ENCODE data around the gene DPCD.
A peak's percentile ranks its signal among the peaks of the same experiment; 100 is the strongest.

The DPCD gene

GRCh38 chr10:101563007-101563406, 25.1 kb upstream of the DPCD start:
- ATAC-seq (replicated peaks) (no peak), DNase-seq (no peak)
- H3K4me3 Mint-ChIP-seq = no peak overlapping the region
- peaks cover 15 to 17% of the 10 kb centered on the region in 2 donors for H3K4me1 Mint-ChIP-seq
- H3K9me3 Mint-ChIP-seq = no peaks in the 10 kb centered on the region
- H3K36me3 Mint-ChIP-seq = no peaks in the 10 kb centered on the region
- H3K27me3 Mint-ChIP-seq = peaks cover 40 to 63% of the 10 kb centered on the region in 2 donors
- H3K27ac Mint-ChIP-seq = no peak overlapping the region

GRCh38 chr10:101563497-101564040, 24.6 kb upstream of the DPCD start:
- H3K27me3 Mint-ChIP-seq = peaks cover 45 to 69% of the 10 kb centered on the region in 2 donors

GRCh38 chr10:101564490-101564991, 23.6 kb upstream of the DPCD start:
- H3K4me3 Mint-ChIP-seq = no peak overlapping the region
- DNase-seq = no peak
- no peak for ATAC-seq (replicated peaks)
- peaks cover 13 to 17% of the 10 kb centered on the region in 2 donors for H3K4me1 Mint-ChIP-seq
- no peak overlapping the region for H3K27ac Mint-ChIP-seq
- H3K27me3 Mint-ChIP-seq = peaks cover 55 to 78% of the 10 kb centered on the region in 2 donors
- no peaks in the 10 kb centered on the region for H3K36me3 Mint-ChIP-seq
- H3K9me3 Mint-ChIP-seq = no peaks in the 10 kb centered on the region

More at GRCh38 chr10:101563497-101564040, 24.6 kb upstream of the DPCD start:
- DNase-seq = no peak
- Mint-ChIP-seq H3K4me1 (peaks cover 15 to 17% of the 10 kb centered on the region in 2 donors), H3K9me3 (no peaks in the 10 kb centered on the region), H3K4me3 (no peak overlapping the region), H3K27ac (no peak overlapping the region), H3K36me3 (no peaks in the 10 kb centered on the region)
- no peak for ATAC-seq (replicated peaks)

- no peak overlapping the region for H3K4me3 Mint-ChIP-seq
- H3K36me3 Mint-ChIP-seq = no peaks in the 10 kb centered on the region
- peaks cover 18 to 26% of the 10 kb centered on the region in 2 donors for H3K4me1 Mint-ChIP-seq
- no peak for ATAC-seq (replicated peaks)
- no peaks in the 10 kb centered on the region for H3K9me3 Mint-ChIP-seq
- peaks cover 59 to 79% of the 10 kb centered on the region in 2 donors for H3K27me3 Mint-ChIP-seq
- no peak overlapping the region for H3K27ac Mint-ChIP-seq
- DNase-seq = no peak
Measured at GRCh38 chr10:101565370-101565900, 22.7 kb upstream of the DPCD start.

- Mint-ChIP-seq H3K4me1 (peaks cover 21 to 31% of the 10 kb centered on the region in 2 donors), H3K27me3 (peaks cover 64 to 84% of the 10 kb centered on the region in 2 donors), H3K9me3 (no peaks in the 10 kb centered on the region), H3K36me3 (peaks cover 2 to 3% of the 10 kb centered on the region in 2 donors), H3K4me3 (peak overlapping the region in 1 of 2 donors; percentile 46), H3K27ac (no peak overlapping the region)
- DNase-seq (no peak), ATAC-seq (replicated peaks) (no peak)
Measured at GRCh38 chr10:101565936-101566332, 22.2 kb upstream of the DPCD start.

- Mint-ChIP-seq H3K4me1 (peaks cover 21 to 34% of the 10 kb centered on the region in 2 donors), H3K27ac (no peak overlapping the region), H3K36me3 (peaks cover 3% of the 10 kb centered on the region in 2 donors), H3K9me3 (no peaks in the 10 kb centered on the region), H3K4me3 (peak overlapping the region in 1 of 2 donors; percentile 46), H3K27me3 (peaks cover 66 to 81% of the 10 kb centered on the region in 2 donors)
- ATAC-seq (replicated peaks) (peak; percentile 26 to 41), DNase-seq (no peak)
Measured at GRCh38 chr10:101566333-101567164, 21.6 kb upstream of the DPCD start.

- Mint-ChIP-seq H3K36me3 (peaks cover 3 to 4% of the 10 kb centered on the region in 2 donors), H3K27ac (no peak overlapping the region), H3K4me3 (no peak overlapping the region), H3K9me3 (no peaks in the 10 kb centered on the region), H3K4me1 (peaks cover 21 to 34% of the 10 kb centered on the region in 2 donors), H3K27me3 (peaks cover 66 to 81% of the 10 kb centered on the region in 2 donors)
- ATAC-seq (replicated peaks) (peak; percentile 15 to 29), DNase-seq (no peak)
Measured at GRCh38 chr10:101567165-101568006, 20.7 kb upstream of the DPCD start.

GRCh38 chr10:101568054-101568745, 19.9 kb upstream of the DPCD start:
- H3K4me1 Mint-ChIP-seq = peaks cover 21 to 34% of the 10 kb centered on the region in 2 donors
- DNase-seq = no peak
- no peak overlapping the region for H3K27ac Mint-ChIP-seq
- peaks cover 3 to 10% of the 10 kb centered on the region in 2 donors for H3K36me3 Mint-ChIP-seq
- peaks cover 66 to 78% of the 10 kb centered on the region in 2 donors for H3K27me3 Mint-ChIP-seq
- no peak for ATAC-seq (replicated peaks)
- H3K4me3 Mint-ChIP-seq = peak overlapping the region; percentile 17 to 87
- H3K9me3 Mint-ChIP-seq = no peaks in the 10 kb centered on the region

- Mint-ChIP-seq H3K9me3 (no peaks in the 10 kb centered on the region), H3K4me1 (peaks cover 21 to 34% of the 10 kb centered on the region in 2 donors), H3K36me3 (peaks cover 6 to 15% of the 10 kb centered on the region in 2 donors), H3K4me3 (peak overlapping the region; percentile 83 to 87), H3K27ac (peak overlapping the region; percentile 76), H3K27me3 (peaks cover 59 to 68% of the 10 kb centered on the region in 2 donors)
- DNase-seq = no peak
- ATAC-seq (replicated peaks) = no peak
Measured at GRCh38 chr10:101569323-101569621, 18.8 kb upstream of the DPCD start.

- DNase-seq = peak; percentile 66
- H3K4me1 Mint-ChIP-seq = peaks cover 21 to 34% of the 10 kb centered on the region in 2 donors
- peaks cover 6 to 19% of the 10 kb centered on the region in 2 donors for H3K36me3 Mint-ChIP-seq
- H3K27ac Mint-ChIP-seq = peak overlapping the region; percentile 76
- no peaks in the 10 kb centered on the region for H3K9me3 Mint-ChIP-seq
- ATAC-seq (replicated peaks) = peak; percentile 80 to 85
- H3K4me3 Mint-ChIP-seq = peak overlapping the region; percentile 83 to 87
- H3K27me3 Mint-ChIP-seq = peaks cover 56 to 63% of the 10 kb centered on the region in 2 donors
Measured at GRCh38 chr10:101569622-101570427, 18.3 kb upstream of the DPCD start.

- Mint-ChIP-seq H3K9me3 (no peaks in the 10 kb centered on the region), H3K36me3 (peaks cover 6 to 19% of the 10 kb centered on the region in 2 donors), H3K27me3 (peaks cover 48 to 55% of the 10 kb centered on the region in 2 donors), H3K4me3 (peak overlapping the region; percentile 83 to 87), H3K27ac (peak overlapping the region; percentile 42), H3K4me1 (peaks cover 21 to 34% of the 10 kb centered on the region in 2 donors)
- DNase-seq (no peak), ATAC-seq (replicated peaks) (peak; percentile 28 to 35)
Measured at GRCh38 chr10:101570428-101571270, 17.5 kb upstream of the DPCD start.

GRCh38 chr10:101571271-101571925, 16.7 kb upstream of the DPCD start:
- H3K27me3 Mint-ChIP-seq = peaks cover 40 to 48% of the 10 kb centered on the region in 2 donors
- no peaks in the 10 kb centered on the region for H3K9me3 Mint-ChIP-seq
- ATAC-seq (replicated peaks) (no peak), DNase-seq (no peak)
- H3K27ac Mint-ChIP-seq = no peak overlapping the region
- peak overlapping the region; percentile 83 to 87 for H3K4me3 Mint-ChIP-seq
- peaks cover 6 to 23% of the 10 kb centered on the region in 2 donors for H3K36me3 Mint-ChIP-seq
- peaks cover 18 to 30% of the 10 kb centered on the region in 2 donors for H3K4me1 Mint-ChIP-seq
